NK-92 (cell line): ENCODE data around the gene NDRG4.

Experiments used
- DNase-seq: peaks from one replicate; lab custom pipeline; 2025; ENCODE audit not compliant: unreplicated experiment; lab: John Stamatoyannopoulos, UW

The NDRG4 gene

GRCh38 chr16:58537124-58537906, 37.4 kb downstream of the NDRG4 start:
- no peak for DNase-seq

- DNase-seq, result no peak
Observed at GRCh38 chr16:58541711-58542110, 41.8 kb downstream of the NDRG4 start.

- no peak for DNase-seq
Observed at GRCh38 chr16:58542291-58542690, 42.3 kb downstream of the NDRG4 start.

GRCh38 chr16:58543685-58544084, 43.7 kb downstream of the NDRG4 start:
- no peak for DNase-seq

GRCh38 chr16:58548378-58548777, 48.4 kb downstream of the NDRG4 start:
- no peak for DNase-seq

- no peak for DNase-seq
Observed at GRCh38 chr16:58551496-58551895, 51.6 kb downstream of the NDRG4 start.

- no peak for DNase-seq
Observed at GRCh38 chr16:58556678-58557077, 56.7 kb downstream of the NDRG4 start.
